H1 (cell line): ENCODE measurements around the gene GRIA1. TPM values are rescaled to one million over a fixed set of nuclear protein-coding genes. Genes with fewer than 3 reads are reported as not detected.

ENCODE experiments used
- CTCF ChIA-PET: fragments of 300-600 bp; sonication (Branson Sonifier 250); formaldehyde crosslinking; loops from one replicate; lab custom pipeline; 2021; ENCODE audit not compliant: partially characterized antibody; lab: Charles Lee
- POLR2A ChIA-PET: fragments of 300-600 bp; sonication (Branson Sonifier 250); formaldehyde crosslinking; loops from one replicate; lab custom pipeline; 2021; ENCODE audit warnings: inconsistent platforms; ENCODE audit not compliant: partially characterized antibody; lab: Charles Lee
- DNase-seq, 2 experiments: peaks; one replicate each; pipeline versions ENCODE4 v3.0.0 to v3.0.0-alpha.2; 2010 to 2022; ENCODE audit warnings: low spot score in 2 of 2, low read depth in 1 of 2, mixed read lengths in 1 of 2
- FAIRE-seq: peaks from 2 replicates; lab custom pipeline; 2011; peaks lifted over from hg19 to GRCh38; lab: Jason Lieb, UNC
- H2AFZ ChIP-seq: 2 replicates; pipeline ENCODE4 v1.8.1; 2012; ENCODE audit warnings: low read length, inconsistent platforms
- H2AK5ac ChIP-seq: 2 replicates; pipeline ENCODE4 v1.6.1; 2013; ENCODE audit warnings: low read depth, low read length
- H2BK120ac ChIP-seq: replicated peaks from 2 replicates; pipeline ENCODE3; 2013; ENCODE audit warnings: low read depth, low read length, inconsistent platforms
- H2BK12ac ChIP-seq: 2 replicates; pipeline ENCODE4 v1.6.1; 2013; ENCODE audit warnings: low read depth, low read length
- H2BK15ac ChIP-seq: 2 replicates; pipeline ENCODE4 v1.6.1; 2013; ENCODE audit warnings: low read length
- H2BK20ac ChIP-seq: 2 replicates; pipeline ENCODE4 v1.6.1; 2013; ENCODE audit warnings: low read length
- H2BK5ac ChIP-seq: 2 replicates; pipeline ENCODE4 v1.6.1; 2013; ENCODE audit warnings: low read depth, low read length
- H3K14ac ChIP-seq: 2 replicates; pipeline ENCODE4 v1.6.1; 2013; ENCODE audit warnings: inconsistent platforms; ENCODE audit not compliant: insufficient read length
- H3K18ac ChIP-seq: 2 replicates; pipeline ENCODE4 v1.6.1; 2013; ENCODE audit warnings: low read length; ENCODE audit errors: extremely low read depth
- H3K23ac ChIP-seq: 2 replicates; pipeline ENCODE4 v1.6.1; 2013; ENCODE audit warnings: inconsistent platforms; ENCODE audit not compliant: insufficient read length
- H3K23me2 ChIP-seq: 2 replicates; pipeline ENCODE4 v1.6.1; 2013; ENCODE audit warnings: low read depth, low read length
- H3K27ac ChIP-seq: 2 replicates; pipeline ENCODE4 v1.6.1; 2011; ENCODE audit warnings: low read depth, low read length, inconsistent platforms
- H3K27me3 ChIP-seq, 4 experiments: replicated peaks in 1 of 4; 1 replicate in 1 of 4; 2 replicates in 3 of 4; pipeline versions ENCODE4 v1.6.1 to v1.8.1; 2011 to 2013; ENCODE audit warnings: low read length in 3 of 4, mild to moderate bottlenecking in 3 of 4, inconsistent platforms in 2 of 4, mixed read lengths in 2 of 4, moderate library complexity in 1 of 4; ENCODE audit not compliant: control insufficient read depth in 3 of 4, insufficient read depth in 3 of 4; ENCODE audit errors: extremely low read depth in 1 of 4
- H3K36me3 ChIP-seq, 4 experiments: 2 replicates each; pipeline versions ENCODE4 v1.6.1 to v1.8.1; 2011 to 2013; ENCODE audit warnings: mild to moderate bottlenecking in 4 of 4, low read length in 3 of 4, moderate library complexity in 2 of 4, control low read depth in 1 of 4, inconsistent platforms in 1 of 4; ENCODE audit not compliant: insufficient read depth in 4 of 4, control insufficient read depth in 2 of 4
- H3K4ac ChIP-seq: replicated peaks from 2 replicates; pipeline ENCODE3; 2013; ENCODE audit warnings: low read length, low read depth, mixed read lengths, inconsistent platforms; ENCODE audit not compliant: insufficient read length
- H3K4me1 ChIP-seq, 4 experiments: replicated peaks in 1 of 4; 1 replicate in 1 of 4; 2 replicates in 3 of 4; pipeline versions ENCODE4 v1.6.1 to v1.8.1; 2011 to 2013; ENCODE audit warnings: low read length in 3 of 4, inconsistent platforms in 2 of 4, mixed read lengths in 1 of 4; ENCODE audit not compliant: insufficient read depth in 4 of 4, control insufficient read depth in 3 of 4
- H3K4me2 ChIP-seq, 2 experiments: 2 replicates each; pipeline versions ENCODE4 v1.6.1 to v1.8.1; 2011 to 2013; ENCODE audit warnings: low read depth in 2 of 2, low read length in 2 of 2, control low read depth in 1 of 2, inconsistent platforms in 1 of 2, mild to moderate bottlenecking in 1 of 2; ENCODE audit not compliant: insufficient read depth in 1 of 2
- H3K4me3 ChIP-seq, 4 experiments: fragments of 200-600, 300-600 bp in 1 of 4; sonication (generic), shearing (Covaris generic), sonication (Bioruptor Twin) in 1 of 4; 2 replicates each; pipeline versions ENCODE4 v1.5.1 to v1.8.1; 2011 to 2016; ENCODE audit warnings: low read length in 4 of 4, low read depth in 3 of 4, control low read depth in 2 of 4, inconsistent platforms in 2 of 4, mild to moderate bottlenecking in 2 of 4, mixed read lengths in 1 of 4, moderate library complexity in 1 of 4; ENCODE audit not compliant: insufficient read depth in 2 of 4; ENCODE audit errors: extremely low read depth in 1 of 4
- H3K56ac ChIP-seq: replicated peaks from 2 replicates; pipeline ENCODE3; 2013; ENCODE audit warnings: low read depth, mild to moderate bottlenecking, mixed read lengths, low read length, inconsistent platforms; ENCODE audit not compliant: insufficient read length
- H3K79me1 ChIP-seq: 2 replicates; pipeline ENCODE4 v1.6.1; 2013; ENCODE audit warnings: low read depth, low read length, control low read depth
- H3K79me2 ChIP-seq, 2 experiments: 2 replicates each; pipeline versions ENCODE4 v1.6.1 to v1.8.1; 2012 to 2013; ENCODE audit warnings: low read length in 2 of 2, mild to moderate bottlenecking in 2 of 2, inconsistent platforms in 1 of 2; ENCODE audit not compliant: insufficient read depth in 2 of 2, control insufficient read depth in 1 of 2
- H3K9ac ChIP-seq, 4 experiments: replicated peaks in 1 of 4; 1 replicate in 1 of 4; 2 replicates in 3 of 4; pipeline versions ENCODE4 v1.6.1 to v1.8.1; 2011 to 2013; ENCODE audit warnings: low read depth in 3 of 4, low read length in 3 of 4, control low read depth in 2 of 4, mild to moderate bottlenecking in 2 of 4, moderate library complexity in 2 of 4, inconsistent platforms in 1 of 4; ENCODE audit errors: extremely low read depth in 1 of 4
- H3K9me3 ChIP-seq, 2 experiments: 2 replicates each; pipeline versions ENCODE4 v1.6.1 to v1.8.1; 2012 to 2013; ENCODE audit warnings: mild to moderate bottlenecking in 2 of 2, moderate library complexity in 2 of 2, control low read depth in 1 of 2, inconsistent platforms in 1 of 2, low read depth in 1 of 2, low read length in 1 of 2, mixed read lengths in 1 of 2; ENCODE audit not compliant: insufficient read depth in 2 of 2
- H4K20me1 ChIP-seq, 2 experiments: replicated peaks in 1 of 2; 2 replicates each; pipeline versions ENCODE3 to v1.8.1; 2011 to 2013; ENCODE audit warnings: inconsistent platforms in 2 of 2, low read length in 2 of 2, mild to moderate bottlenecking in 1 of 2; ENCODE audit not compliant: insufficient read depth in 2 of 2, control insufficient read depth in 1 of 2
- H4K5ac ChIP-seq: 2 replicates; pipeline ENCODE4 v1.6.1; 2013; ENCODE audit warnings: low read length, low read depth, mixed read lengths, inconsistent platforms; ENCODE audit not compliant: insufficient read length
- H4K8ac ChIP-seq: 2 replicates; pipeline ENCODE4 v1.8.0; 2013; ENCODE audit warnings: mild to moderate bottlenecking, moderate library complexity, low read length, inconsistent platforms; ENCODE audit not compliant: insufficient read depth; ENCODE audit errors: extremely low read depth
- H4K91ac ChIP-seq: replicated peaks from 2 replicates; pipeline ENCODE3; 2013; ENCODE audit warnings: low read length, mixed read lengths, inconsistent platforms; ENCODE audit not compliant: insufficient read length
- EGR1 ChIP-seq: IDR thresholded peaks from 2 replicates; pipeline ENCODE4 v1.6.1; 2011; ENCODE audit warnings: low read depth, low read length, borderline replicate concordance
- FOSL1 ChIP-seq: IDR thresholded peaks from 2 replicates; pipeline ENCODE4 v1.6.1; 2011; ENCODE audit warnings: mild to moderate bottlenecking, low read depth, low read length, moderate library complexity; ENCODE audit not compliant: insufficient read depth
- HDAC6 ChIP-seq: IDR thresholded peaks from one replicate; pipeline ENCODE4 v1.7.1; 2012; ENCODE audit warnings: low read depth, mild to moderate bottlenecking, inconsistent platforms, low read length, moderate library complexity
- JUN ChIP-seq: IDR thresholded peaks from 2 replicates; pipeline ENCODE4 v1.6.1; 2011; ENCODE audit warnings: low read depth, mild to moderate bottlenecking, improper control_type of control experiment, low read length
- RAD21 ChIP-seq, 2 experiments: IDR thresholded peaks in 1 of 2; conservative IDR thresholded peaks in 1 of 2; 2 replicates each; pipeline ENCODE4 v1.6.1; 2011; ENCODE audit warnings: low read depth in 2 of 2, low read length in 2 of 2, improper control_type of control experiment in 1 of 2, inconsistent platforms in 1 of 2, mild to moderate bottlenecking in 1 of 2, moderate library complexity in 1 of 2
- SIX5 ChIP-seq: IDR thresholded peaks from 2 replicates; pipeline ENCODE4 v1.6.1; 2011; ENCODE audit warnings: mild to moderate bottlenecking, low read depth, low read length
- SP1 ChIP-seq: IDR thresholded peaks from 2 replicates; pipeline ENCODE4 v1.6.1; 2011; ENCODE audit warnings: low read depth, low read length
- SUZ12 ChIP-seq: fragments of 200-600 bp; sonication (generic); IDR thresholded peaks from 2 replicates; pipeline ENCODE4 v1.6.1; 2012; ENCODE audit warnings: mild to moderate bottlenecking, inconsistent platforms, low read length, moderate library complexity, mixed read lengths
- TEAD4 ChIP-seq: IDR thresholded peaks from 2 replicates; pipeline ENCODE4 v1.6.1; 2012; ENCODE audit warnings: low read depth, low read length, inconsistent platforms, mixed read lengths
- WGBS, 2 experiments: shearing (Covaris generic) in 1 of 2; methylation state at CpG; one replicate each; pipeline versions ENCODE4 v1.1.6 to v1.1.7; 2013 to 2015; ENCODE audit warnings: low lambda C conversion rate in 2 of 2, mixed read lengths in 2 of 2, inconsistent platforms in 1 of 2, low coverage in 1 of 2, missing lambda C conversion rate in 1 of 2; ENCODE audit not compliant: insufficient replicate concordance in 2 of 2, insufficient coverage in 1 of 2, insufficient read length in 1 of 2; ENCODE audit errors: extremely low coverage in 1 of 2, missing lambda C conversion rate in 1 of 2; 5-methylcytosine and 5-hydroxymethylcytosine counted together
- polyA plus RNA-seq, 7 experiments: library from polyadenylated mRNA; depleted of rRNA in 3 of 7; stranded (reverse) in 5 of 7; unstranded in 2 of 7; fragments of >200 nt in 5 of 7; fragments of 200-250 nt in 2 of 7; gene quantifications; 1 replicate in 5 of 7; 2 replicates in 1 of 7; 4 replicates in 1 of 7; pipeline versions ENCODE4 v1.2.1 to v1.2.3, GENCODE V29; 2011 to 2013; ENCODE audit warnings: missing spikeins in 2 of 7, mixed read lengths in 2 of 7
- total RNA-seq: library from RNA; stranded (reverse); fragmentation: NEBNext Ultra II Directional; extraction: Animal tissue kit (Norgen Biotek cat#: 25700); gene quantifications from 2 replicates; pipeline ENCODE4 v1.2.1, GENCODE V29; 2021

The GRIA1 gene
- total and polyA plus RNA-seq, 2 of the 8 experiments (the other 6 are each of a cell fraction or from before 2014, with no cell fraction given), result 0.97 to 2.5 TPM

- Histone ChIP-seq H3K4ac (no peak overlapping the region), H3K4me3 (peak overlapping the region; percentile 47 to 61 (median 50); a peak in 7 of 8 replicates), H3K9me3 (no peaks in the 10 kb centered on the region), H2BK5ac (no peak overlapping the region), H2BK120ac (no peak overlapping the region), H3K36me3 (no peaks in the 10 kb centered on the region), H3K23me2 (peaks cover 14% of the 10 kb centered on the region), H3K79me2 (no peaks in the 10 kb centered on the region), H3K56ac (no peak overlapping the region), H3K14ac (no peak overlapping the region), H3K4me1 (peaks cover 0 to 12% (median 8%) of the 10 kb centered on the region in 4 experiments; a peak in 6 of 7 replicates), H3K27me3 (peaks cover 0 to 13% (median 4%) of the 10 kb centered on the region in 4 experiments; a peak in 4 of 7 replicates), H4K5ac (no peak overlapping the region), H2BK12ac (peak overlapping the region; percentile 56; the same call in 1 of the 2 replicates), H2BK20ac (no peak overlapping the region), H2BK15ac (peak overlapping the region; percentile 62; the same call in 1 of the 2 replicates), H4K91ac (no peak overlapping the region), H4K20me1 (no peaks in the 10 kb centered on the region), H2AFZ (peak overlapping the region; percentile 100), H3K23ac (no peak overlapping the region), H3K4me2 (peak overlapping the region; percentile 85 to 98), H3K79me1 (no peaks in the 10 kb centered on the region), H3K27ac (no peak overlapping the region), H2AK5ac (no peak overlapping the region), H3K18ac (no peak overlapping the region), H4K8ac (no peak overlapping the region), H3K9ac (peak overlapping the region in 1 of 4 experiments; percentile 37; a peak in 2 of 7 replicates)
- TF ChIP-seq HDAC6, result no peak
- 0 out of 2 replicates have a peak, but pooled peaks have one; percentile 11 for TF ChIP-seq SUZ12
- no peak for TF ChIP-seq SIX5
- no peak for TF ChIP-seq SP1
- TF ChIP-seq EGR1, result no peak
- no peak for TF ChIP-seq RAD21 (IDR thresholded peaks at IDR 0.05 in 1 of 2, conservative IDR thresholded peaks at IDR 0.05 in 1 of 2; ENCODE audit: low read depth in 2 of 2, low read length in 2 of 2)
- TF ChIP-seq JUN, result no peak
- TF ChIP-seq TEAD4, result no peak
- TF ChIP-seq FOSL1, result no peak
- no peak for FAIRE-seq
- ChIA-PET POLR2A (interaction anchor here (1.6 kb wide), 1 partner anchor 13 kb away, joined by 8 read pairs; no protein-coding TSS in a partner anchor), CTCF (interaction anchor here (0.6 to 1.9 kb wide), 2 partner anchors 413 to 474 kb away, joined by 3 to 6 read pairs; no protein-coding TSS in a partner anchor)
- no peak for DNase-seq
- 49% methylated on average over 14 of the region's 14 CpGs; no CpG with 5 or more reads in 1 of the 2 experiments for WGBS, 2 experiments
Measured at GRCh38 chr5:153491038-153491744, 721 bp downstream of the GRIA1 start.
